GM12878 (cell line): ENCODE measurements around the gene DOHH. TPM values are rescaled to one million over a fixed set of nuclear protein-coding genes. Genes with fewer than 3 reads are reported as not detected.

Experiments
- NFIC ChIP-seq: IDR thresholded peaks from 2 replicates; pipeline ENCODE4 v1.6.1; 2012; ENCODE audit warnings: low read depth, mild to moderate bottlenecking, inconsistent platforms, low read length, moderate library complexity
- RAD51 ChIP-seq: fragments of 450-650 bp; IDR thresholded peaks from 2 replicates; pipeline ENCODE4 v1.6.1; 2016; ENCODE audit warnings: moderate library complexity, mild to moderate bottlenecking, inconsistent platforms
- polyA plus RNA-seq, 11 experiments: library from polyadenylated mRNA; depleted of rRNA in 4 of 11; unstranded in 6 of 11; stranded (reverse) in 5 of 11; fragments of >200 nt; fragmentation: Nextera tagmentation in 4 of 11; fragmentation: Illumina TruSeq in 1 of 11; extraction: Ambion mirVana in 4 of 11; extraction: Trizol in 1 of 11; gene quantifications; 1 replicate in 1 of 11; 2 replicates in 10 of 11; pipeline versions ENCODE4 v1.2.1 to v1.2.3, GENCODE V29; 2011 to 2016; ENCODE audit warnings: inconsistent platforms in 2 of 11, missing spikeins in 2 of 11, low read depth in 1 of 11
- total RNA-seq, 4 experiments: library from RNA; depleted of rRNA in 3 of 4; stranded (reverse); fragments of >200 nt in 3 of 4; fragmentation: Illumina TruSeq in 1 of 4; extraction: Trizol in 1 of 4; gene quantifications; 2 replicates each; pipeline versions ENCODE4 v1.2.1 to v1.2.3, GENCODE V29; 2013 to 2021
- TF ChIP-seq, protein P1 (sequence below): fragments of 450-650 bp; IDR thresholded peaks from 2 replicates; pipeline ENCODE4 v1.6.1; 2016; ENCODE audit warnings: mild to moderate bottlenecking, moderate library complexity, borderline replicate concordance
- TF ChIP-seq, protein P2 (sequence below), 3 experiments: IDR thresholded peaks in 2 of 3; conservative IDR thresholded peaks in 1 of 3; 2 replicates each; pipeline ENCODE4 v1.5.1; 2011; ENCODE audit warnings: low read depth in 3 of 3, low read length in 3 of 3, mild to moderate bottlenecking in 3 of 3, control low read depth in 2 of 3, moderate library complexity in 2 of 3, inconsistent platforms in 1 of 3, mixed read lengths in 1 of 3; ENCODE audit not compliant: control insufficient read depth in 2 of 3, insufficient read depth in 1 of 3; ENCODE audit errors: extremely low read depth in 1 of 3
- TF ChIP-seq, protein P3 (sequence below): fragments of 450-650 bp; formaldehyde crosslinking; IDR thresholded peaks from 2 replicates; pipeline ENCODE4 v1.4.0; 2022; ENCODE audit warnings: mild to moderate bottlenecking, moderate library complexity

DOHH gene
- total and polyA plus RNA-seq, 10 of the 15 experiments (the other 5 are each of a cell fraction or from before 2014, with no cell fraction given), result 0.11 to 28.6 (median 11.7) TPM

DNA sequence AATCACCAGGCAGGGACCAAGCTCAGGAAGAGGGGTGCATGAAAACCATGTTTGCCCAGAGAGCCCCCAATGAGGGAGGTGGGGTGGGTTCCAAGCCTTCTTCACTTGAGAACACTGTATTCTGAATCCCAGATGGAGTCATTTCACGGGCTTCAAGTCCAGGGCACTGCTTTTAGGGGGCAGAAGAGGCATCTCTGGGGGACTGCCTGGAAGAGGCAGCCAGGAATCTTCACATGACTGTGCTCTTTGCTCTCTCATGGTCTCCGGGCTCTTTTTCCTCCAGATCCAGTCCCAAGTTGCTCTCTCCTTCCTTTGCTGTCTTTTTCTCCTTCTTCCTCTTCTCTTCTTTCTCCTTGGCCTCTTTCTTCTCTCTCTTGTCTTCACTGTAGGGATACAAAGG lies 25.9 kb downstream of the DOHH start (continued):
- TF ChIP-seq, protein P1, sequence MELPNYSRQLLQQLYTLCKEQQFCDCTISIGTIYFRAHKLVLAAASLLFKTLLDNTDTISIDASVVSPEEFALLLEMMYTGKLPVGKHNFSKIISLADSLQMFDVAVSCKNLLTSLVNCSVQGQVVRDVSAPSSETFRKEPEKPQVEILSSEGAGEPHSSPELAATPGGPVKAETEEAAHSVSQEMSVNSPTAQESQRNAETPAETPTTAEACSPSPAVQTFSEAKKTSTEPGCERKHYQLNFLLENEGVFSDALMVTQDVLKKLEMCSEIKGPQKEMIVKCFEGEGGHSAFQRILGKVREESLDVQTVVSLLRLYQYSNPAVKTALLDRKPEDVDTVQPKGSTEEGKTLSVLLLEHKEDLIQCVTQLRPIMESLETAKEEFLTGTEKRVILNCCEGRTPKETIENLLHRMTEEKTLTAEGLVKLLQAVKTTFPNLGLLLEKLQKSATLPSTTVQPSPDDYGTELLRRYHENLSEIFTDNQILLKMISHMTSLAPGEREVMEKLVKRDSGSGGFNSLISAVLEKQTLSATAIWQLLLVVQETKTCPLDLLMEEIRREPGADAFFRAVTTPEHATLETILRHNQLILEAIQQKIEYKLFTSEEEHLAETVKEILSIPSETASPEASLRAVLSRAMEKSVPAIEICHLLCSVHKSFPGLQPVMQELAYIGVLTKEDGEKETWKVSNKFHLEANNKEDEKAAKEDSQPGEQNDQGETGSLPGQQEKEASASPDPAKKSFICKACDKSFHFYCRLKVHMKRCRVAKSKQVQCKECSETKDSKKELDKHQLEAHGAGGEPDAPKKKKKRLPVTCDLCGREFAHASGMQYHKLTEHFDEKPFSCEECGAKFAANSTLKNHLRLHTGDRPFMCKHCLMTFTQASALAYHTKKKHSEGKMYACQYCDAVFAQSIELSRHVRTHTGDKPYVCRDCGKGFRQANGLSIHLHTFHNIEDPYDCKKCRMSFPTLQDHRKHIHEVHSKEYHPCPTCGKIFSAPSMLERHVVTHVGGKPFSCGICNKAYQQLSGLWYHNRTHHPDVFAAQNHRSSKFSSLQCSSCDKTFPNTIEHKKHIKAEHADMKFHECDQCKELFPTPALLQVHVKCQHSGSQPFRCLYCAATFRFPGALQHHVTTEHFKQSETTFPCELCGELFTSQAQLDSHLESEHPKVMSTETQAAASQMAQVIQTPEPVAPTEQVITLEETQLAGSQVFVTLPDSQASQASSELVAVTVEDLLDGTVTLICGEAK, result no peak
- TF ChIP-seq RAD51 (no peak), NFIC (no peak)
- TF ChIP-seq, protein P2, sequence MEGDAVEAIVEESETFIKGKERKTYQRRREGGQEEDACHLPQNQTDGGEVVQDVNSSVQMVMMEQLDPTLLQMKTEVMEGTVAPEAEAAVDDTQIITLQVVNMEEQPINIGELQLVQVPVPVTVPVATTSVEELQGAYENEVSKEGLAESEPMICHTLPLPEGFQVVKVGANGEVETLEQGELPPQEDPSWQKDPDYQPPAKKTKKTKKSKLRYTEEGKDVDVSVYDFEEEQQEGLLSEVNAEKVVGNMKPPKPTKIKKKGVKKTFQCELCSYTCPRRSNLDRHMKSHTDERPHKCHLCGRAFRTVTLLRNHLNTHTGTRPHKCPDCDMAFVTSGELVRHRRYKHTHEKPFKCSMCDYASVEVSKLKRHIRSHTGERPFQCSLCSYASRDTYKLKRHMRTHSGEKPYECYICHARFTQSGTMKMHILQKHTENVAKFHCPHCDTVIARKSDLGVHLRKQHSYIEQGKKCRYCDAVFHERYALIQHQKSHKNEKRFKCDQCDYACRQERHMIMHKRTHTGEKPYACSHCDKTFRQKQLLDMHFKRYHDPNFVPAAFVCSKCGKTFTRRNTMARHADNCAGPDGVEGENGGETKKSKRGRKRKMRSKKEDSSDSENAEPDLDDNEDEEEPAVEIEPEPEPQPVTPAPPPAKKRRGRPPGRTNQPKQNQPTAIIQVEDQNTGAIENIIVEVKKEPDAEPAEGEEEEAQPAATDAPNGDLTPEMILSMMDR (IDR thresholded peaks at IDR 0.05 in 2 of 3, conservative IDR thresholded peaks at IDR 0.05 in 1 of 3; ENCODE audit: control insufficient read depth in 2 of 3, extremely low read depth in 1 of 3, insufficient read depth in 1 of 3, low read depth in 3 of 3, low read length in 3 of 3), result no peak
- TF ChIP-seq, protein P3, sequence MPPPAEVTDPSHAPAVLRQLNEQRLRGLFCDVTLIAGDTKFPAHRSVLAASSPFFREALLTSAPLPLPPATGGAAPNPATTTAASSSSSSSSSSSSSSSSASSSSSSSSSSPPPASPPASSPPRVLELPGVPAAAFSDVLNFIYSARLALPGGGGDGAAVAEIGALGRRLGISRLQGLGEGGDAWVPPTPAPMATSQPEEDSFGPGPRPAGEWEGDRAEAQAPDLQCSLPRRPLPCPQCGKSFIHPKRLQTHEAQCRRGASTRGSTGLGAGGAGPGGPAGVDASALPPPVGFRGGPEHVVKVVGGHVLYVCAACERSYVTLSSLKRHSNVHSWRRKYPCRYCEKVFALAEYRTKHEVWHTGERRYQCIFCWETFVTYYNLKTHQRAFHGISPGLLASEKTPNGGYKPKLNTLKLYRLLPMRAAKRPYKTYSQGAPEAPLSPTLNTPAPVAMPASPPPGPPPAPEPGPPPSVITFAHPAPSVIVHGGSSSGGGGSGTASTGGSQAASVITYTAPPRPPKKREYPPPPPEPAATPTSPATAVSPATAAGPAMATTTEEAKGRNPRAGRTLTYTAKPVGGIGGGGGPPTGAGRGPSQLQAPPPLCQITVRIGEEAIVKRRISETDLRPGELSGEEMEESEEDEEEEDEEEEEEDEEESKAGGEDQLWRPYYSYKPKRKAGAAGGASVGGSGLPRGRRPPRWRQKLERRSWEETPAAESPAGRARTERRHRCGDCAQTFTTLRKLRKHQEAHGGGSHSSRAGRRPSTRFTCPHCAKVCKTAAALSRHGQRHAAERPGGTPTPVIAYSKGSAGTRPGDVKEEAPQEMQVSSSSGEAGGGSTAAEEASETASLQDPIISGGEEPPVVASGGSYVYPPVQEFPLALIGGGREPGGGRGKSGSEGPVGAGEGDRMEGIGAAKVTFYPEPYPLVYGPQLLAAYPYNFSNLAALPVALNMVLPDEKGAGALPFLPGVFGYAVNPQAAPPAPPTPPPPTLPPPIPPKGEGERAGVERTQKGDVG (CRISPR knock-in tag), result no peak
